Fibroblast of skin of scalp (primary cell): ENCODE measurements around the gene SLX4IP.

Source experiments
- DNase-seq: peaks from one replicate; pipeline ENCODE4 v3.0.0-alpha.2; 2013

Gene SLX4IP

GRCh38 chr20:10553326-10553984, 118.3 kb downstream of the SLX4IP start:
- peak; percentile 83 for DNase-seq

GRCh38 chr20:10554285-10554684, 119.2 kb downstream of the SLX4IP start:
- no peak for DNase-seq

- no peak for DNase-seq
Measured at GRCh38 chr20:10555393-10555792, 120.3 kb downstream of the SLX4IP start.

- DNase-seq = peak; percentile 82
Measured at GRCh38 chr20:10555865-10556308, 120.8 kb downstream of the SLX4IP start.

- DNase-seq = no peak
Measured at GRCh38 chr20:10556519-10557083, 121.5 kb downstream of the SLX4IP start.

GRCh38 chr20:10557685-10558084, 122.6 kb downstream of the SLX4IP start:
- DNase-seq = no peak

GRCh38 chr20:10558635-10559187, 123.6 kb downstream of the SLX4IP start:
- DNase-seq = peak; percentile 97

GRCh38 chr20:10559266-10559665, 124.2 kb downstream of the SLX4IP start:
- DNase-seq = no peak

GRCh38 chr20:10560686-10561085, 125.6 kb downstream of the SLX4IP start:
- DNase-seq = peak; percentile 56

- no peak for DNase-seq
Measured at GRCh38 chr20:10561302-10561701, 126.2 kb downstream of the SLX4IP start.

- DNase-seq = no peak
Measured at GRCh38 chr20:10562899-10563298, 127.8 kb downstream of the SLX4IP start.

- DNase-seq = no peak
Measured at GRCh38 chr20:10563935-10564492, 128.9 kb downstream of the SLX4IP start.

- peak; percentile 73 for DNase-seq
Measured at GRCh38 chr20:10565191-10565921, 130.3 kb downstream of the SLX4IP start.

- DNase-seq = no peak
Measured at GRCh38 chr20:10565922-10566897, 131.1 kb downstream of the SLX4IP start.

- no peak for DNase-seq
Measured at GRCh38 chr20:10568032-10568431, 132.9 kb downstream of the SLX4IP start.

- DNase-seq = no peak
Measured at GRCh38 chr20:10571313-10571815, 136.3 kb downstream of the SLX4IP start.

- DNase-seq = no peak
Measured at GRCh38 chr20:10572853-10573252, 137.7 kb downstream of the SLX4IP start.

- peak; percentile 61 for DNase-seq
Measured at GRCh38 chr20:10573273-10573950, 138.3 kb downstream of the SLX4IP start.

GRCh38 chr20:10573951-10574339, 138.8 kb downstream of the SLX4IP start:
- no peak for DNase-seq

- DNase-seq = peak; percentile 57
Measured at GRCh38 chr20:10576411-10577090, 141.4 kb downstream of the SLX4IP start.
